Stimulated activated CD8-positive, alpha-beta memory T cell treated with anti-CD3 and anti-CD28 coated beads, Interleukin-2, amount 100 ng/mL, for 1 hour (primary cell): ENCODE results near the gene ADRB2.
"Not testable (repeated sequence)": the region's sequence is repeated elsewhere in the genome, so short reads cannot be mapped to it uniquely, and the experiment has no call there.

Experiments used
- DNase-seq, 2 donors: peaks; one replicate each; pipeline ENCODE4 v3.0.0-alpha.2; 2020; ENCODE audit warnings: low read depth in 2 of 2

The ADRB2 gene

GRCh38 chr5:148826053-148826738 is at the start of gene ADRB2:
TSS of gene ADRB2 (plus strand) at chr5:148826611. CDS start at chr5:148826832, 221 bp downstream.
- DNase-seq = peak; percentile 74 to 77

DNA sequence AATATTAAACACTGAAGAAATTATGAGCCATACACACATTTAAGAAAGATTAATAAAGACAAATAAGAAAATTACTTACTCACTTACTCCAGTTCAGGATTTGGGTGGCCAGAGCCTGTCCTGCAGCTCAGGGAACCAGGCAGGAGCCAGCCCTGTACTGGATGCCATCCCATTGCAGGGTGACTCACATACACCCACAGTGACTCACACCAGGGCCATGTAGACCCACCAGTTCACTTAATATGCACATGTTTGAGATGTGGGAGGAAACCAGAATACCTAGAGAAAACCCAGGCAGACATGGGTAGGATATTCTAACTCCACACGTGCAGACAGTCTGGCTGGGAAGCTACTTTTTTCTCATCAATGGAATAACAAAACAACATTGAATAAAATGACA is 49.6 kb upstream of the ADRB2 start:
- no peak for DNase-seq

- no peak for DNase-seq
Observed at GRCh38 chr5:148778882-148779281, 47.5 kb upstream of the ADRB2 start.

DNA sequence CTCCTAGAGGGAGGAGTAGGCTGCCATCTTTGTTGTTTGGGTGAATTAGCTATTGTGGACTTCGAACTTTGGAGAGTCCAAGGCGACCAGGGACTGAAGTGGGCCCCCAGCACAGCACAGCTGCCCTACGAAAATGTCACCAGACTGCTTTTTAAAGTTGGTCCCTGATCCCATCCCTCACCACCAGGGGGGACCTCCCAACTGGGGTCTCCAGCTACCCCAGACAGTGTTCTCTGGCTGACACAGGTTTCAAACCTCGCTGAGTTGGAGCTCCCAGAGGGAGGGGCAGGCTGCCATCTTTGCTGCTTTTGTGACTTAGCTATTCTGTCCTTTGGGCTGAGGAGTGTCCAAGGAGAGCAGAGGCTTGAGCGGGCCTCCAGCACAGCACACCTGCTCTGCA is 45.7 kb upstream of the ADRB2 start:
- DNase-seq = no peak

DNA sequence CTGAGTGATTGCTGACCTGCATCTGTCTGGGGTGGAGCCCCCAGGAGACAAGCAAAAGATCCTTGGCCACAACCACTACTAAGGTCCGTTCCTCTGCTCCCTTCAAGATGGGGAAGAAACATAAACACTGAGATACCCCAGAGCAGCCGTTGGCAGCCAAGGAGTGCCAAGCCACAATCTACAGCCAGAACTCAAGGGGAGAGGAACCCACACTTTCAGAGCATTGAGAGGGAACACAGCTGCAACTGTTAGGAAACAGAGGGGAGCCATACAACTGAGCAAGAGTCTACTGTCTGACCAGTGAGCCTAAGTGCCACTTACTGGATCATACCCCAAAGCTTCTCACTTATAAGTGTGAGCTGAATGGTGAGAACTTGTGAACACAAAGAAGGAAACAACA is 44.6 kb upstream of the ADRB2 start:
- DNase-seq = no peak

DNA sequence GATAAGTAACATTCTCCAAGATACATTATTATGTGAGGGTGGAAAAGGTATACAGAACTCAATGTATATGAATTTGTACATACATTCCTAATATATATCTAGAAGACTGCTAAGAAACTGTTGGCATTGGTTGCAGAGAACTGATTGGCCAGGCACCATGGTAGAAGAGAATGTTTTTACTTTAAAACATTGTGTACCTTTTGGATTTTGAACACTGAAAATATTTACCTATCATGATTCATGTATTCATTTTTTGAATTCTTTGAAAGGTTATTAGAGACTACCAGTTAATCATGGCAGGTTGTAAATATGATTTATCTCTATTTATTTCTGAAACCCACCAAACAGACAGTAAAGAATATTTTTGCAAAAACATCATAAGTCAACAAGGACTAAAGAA is 41.2 kb upstream of the ADRB2 start:
- no peak for DNase-seq

DNA sequence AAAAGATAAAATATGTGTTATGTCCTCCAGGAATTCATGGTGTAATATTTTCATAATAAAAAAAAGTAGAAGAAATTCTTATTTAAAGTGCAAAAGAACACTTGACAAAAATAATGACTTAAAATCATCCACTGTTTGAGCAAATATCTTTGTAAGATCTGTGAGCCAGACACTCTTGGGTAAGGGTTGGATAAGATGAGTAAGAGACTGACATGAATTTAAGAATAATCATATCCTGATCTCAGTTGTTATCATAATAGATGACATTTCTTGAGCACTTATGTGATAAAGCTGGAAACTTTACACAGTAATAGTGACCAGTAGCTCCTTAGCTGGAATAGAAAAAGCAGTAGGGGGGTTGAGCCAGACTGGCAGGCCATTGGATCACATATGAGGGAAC is 40.0 kb upstream of the ADRB2 start:
- no peak for DNase-seq

DNA sequence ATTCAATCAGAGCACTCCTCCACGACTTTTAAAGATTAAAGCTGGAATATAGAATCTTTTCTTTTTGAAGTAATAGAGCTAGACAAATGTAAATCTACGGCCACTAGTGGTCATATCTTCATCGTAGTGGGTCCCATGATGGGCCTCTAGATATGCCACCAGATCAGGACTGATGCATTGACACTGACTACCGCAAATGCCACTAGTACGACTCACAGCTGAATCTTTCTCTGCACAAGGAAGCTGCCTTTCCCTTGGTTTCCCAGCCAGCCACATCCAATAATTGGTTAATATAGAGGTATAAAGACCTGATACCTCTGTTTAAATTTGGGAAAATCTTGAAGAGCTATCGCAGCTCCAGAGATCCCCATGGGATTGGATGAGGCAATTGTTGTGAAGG is 37.8 kb upstream of the ADRB2 start:
- no peak for DNase-seq

DNA sequence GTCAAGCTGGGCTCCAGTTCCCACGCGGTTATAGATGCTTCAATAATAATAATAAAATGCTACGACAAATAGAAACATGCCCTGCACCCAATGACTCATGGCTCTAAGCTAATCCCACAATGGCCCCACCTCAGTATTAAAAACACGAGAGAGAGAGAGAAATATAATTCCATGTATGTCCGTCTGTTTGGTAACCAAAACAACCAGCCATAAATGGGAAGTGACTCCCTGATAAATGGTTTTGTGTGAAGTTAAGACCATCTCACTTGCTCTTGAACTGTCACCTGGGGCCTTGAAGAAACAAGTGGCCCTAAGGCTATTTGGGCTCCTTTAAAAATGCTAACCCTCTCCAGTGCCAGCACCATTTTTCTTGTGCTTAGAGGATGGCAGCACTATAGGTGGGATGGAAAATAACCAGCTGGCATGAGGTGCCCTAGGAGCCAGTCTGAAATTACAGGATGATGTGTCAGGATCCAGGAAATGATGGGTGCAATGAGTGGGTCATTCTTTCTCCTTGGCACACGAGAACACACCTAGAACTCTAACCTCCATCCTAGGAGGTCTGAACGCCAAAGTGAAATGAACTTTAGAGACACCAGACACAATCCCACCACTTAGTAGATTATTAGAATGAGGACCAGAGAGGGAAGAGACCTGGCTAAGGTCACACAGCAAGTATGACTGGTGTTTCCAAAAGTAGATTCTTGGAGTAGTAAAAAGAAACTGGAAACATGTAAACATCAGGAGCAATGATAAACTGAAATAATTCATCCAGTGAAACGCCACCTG is 35.7 kb upstream of the ADRB2 start:
- DNase-seq = no peak

- DNase-seq = no peak
Observed at GRCh38 chr5:148791334-148791667, 35.1 kb upstream of the ADRB2 start.

DNA sequence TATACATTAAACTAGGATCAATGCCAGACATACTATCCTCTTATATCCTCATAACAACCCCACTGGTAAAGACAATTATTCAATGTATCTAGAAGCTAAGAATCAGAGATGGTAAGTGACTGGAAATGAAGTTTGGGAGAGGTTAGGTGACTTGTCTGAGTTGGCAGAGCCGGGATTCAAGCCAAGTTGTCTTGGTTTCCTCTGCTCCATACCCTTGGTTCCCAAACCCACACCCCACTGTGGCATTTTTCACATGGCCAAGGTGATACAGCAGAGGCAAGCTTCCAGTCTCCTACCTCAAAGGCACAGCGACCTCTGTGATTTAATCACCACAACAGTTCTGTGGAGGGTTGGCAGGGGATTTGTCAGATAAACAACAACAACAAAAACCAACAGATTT is 34.7 kb upstream of the ADRB2 start:
- DNase-seq = no peak

GRCh38 chr5:148792744-148793143 is 33.7 kb upstream of the ADRB2 start:
- DNase-seq = no peak

DNA sequence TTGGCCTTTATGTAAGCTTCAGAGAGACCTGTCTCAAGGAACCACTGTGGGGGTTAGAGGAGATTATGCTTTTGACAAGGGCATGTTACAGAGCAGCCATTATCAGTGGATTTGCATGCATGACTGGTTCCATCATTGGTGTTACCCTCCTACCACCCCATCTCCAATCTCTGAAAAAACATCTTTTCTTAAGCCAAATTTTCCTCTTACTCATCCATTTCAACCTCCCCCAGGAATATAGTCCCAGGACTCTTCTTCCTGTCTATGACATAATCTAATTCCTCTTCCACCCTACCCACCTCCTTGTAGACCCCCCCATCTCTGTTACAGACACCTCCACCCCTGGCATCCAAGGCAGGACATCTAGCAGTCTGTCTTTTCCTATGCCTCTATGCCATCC is 33.1 kb upstream of the ADRB2 start:
- no peak for DNase-seq

GRCh38 chr5:148794275-148794674 is 32.1 kb upstream of the ADRB2 start:
- DNase-seq = no peak

DNA sequence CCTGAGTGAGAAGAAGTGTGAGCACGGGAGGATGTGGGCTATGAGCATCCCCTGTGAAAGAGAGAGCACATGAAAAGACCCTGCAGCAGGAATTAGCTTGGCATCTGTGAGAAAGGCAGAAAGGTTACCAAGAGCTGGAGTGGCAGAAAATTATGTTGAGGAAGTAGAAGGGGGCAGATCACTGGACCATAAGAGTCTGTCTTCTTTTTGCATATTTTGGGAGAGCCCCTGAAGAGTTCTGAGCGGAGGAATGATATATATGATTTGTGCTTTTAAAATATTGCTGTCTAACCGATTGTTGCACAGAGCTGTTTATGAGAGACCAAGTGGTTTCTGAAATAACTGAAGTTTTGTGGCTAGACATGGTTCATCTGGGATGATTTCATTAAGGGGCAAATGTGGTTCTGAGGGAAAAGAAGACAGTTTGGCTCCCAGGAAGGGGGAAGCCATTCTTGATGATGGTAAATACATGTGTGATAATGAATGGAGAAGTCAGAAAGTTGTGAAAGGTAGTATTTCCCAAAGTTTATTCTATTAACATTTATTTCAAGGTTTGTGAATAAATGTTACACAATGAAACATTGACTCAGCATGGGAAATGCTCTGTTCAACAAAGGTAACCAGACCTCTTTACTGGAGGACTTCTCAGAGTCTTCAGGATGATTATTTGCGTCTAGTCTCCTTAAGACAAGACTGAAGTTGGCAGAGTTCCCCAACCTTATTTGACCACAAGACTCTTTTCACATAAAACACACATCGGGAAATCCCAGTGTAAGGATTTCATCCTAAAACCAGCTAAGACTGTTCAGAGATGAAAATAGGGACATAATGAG is 31.5 kb upstream of the ADRB2 start:
- DNase-seq = no peak

DNA sequence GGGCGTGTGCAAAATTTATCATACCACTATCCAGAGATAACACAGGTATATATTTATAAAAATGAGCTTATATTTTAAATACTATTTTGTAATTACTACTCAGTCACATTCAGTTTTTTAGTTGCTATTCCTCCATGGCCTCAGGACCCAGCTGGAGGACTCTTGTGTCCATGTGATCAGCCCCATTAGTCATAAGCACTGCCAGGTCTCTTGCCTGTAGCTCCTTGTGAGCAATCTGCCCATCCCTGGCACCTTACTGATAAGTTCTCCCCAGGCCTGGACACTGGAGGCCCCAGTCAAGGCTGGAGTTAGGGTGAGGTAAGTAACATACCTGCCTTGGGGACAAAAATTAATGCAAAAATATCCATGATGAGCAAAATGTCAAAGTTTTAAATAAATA is 29.5 kb upstream of the ADRB2 start:
- no peak for DNase-seq

DNA sequence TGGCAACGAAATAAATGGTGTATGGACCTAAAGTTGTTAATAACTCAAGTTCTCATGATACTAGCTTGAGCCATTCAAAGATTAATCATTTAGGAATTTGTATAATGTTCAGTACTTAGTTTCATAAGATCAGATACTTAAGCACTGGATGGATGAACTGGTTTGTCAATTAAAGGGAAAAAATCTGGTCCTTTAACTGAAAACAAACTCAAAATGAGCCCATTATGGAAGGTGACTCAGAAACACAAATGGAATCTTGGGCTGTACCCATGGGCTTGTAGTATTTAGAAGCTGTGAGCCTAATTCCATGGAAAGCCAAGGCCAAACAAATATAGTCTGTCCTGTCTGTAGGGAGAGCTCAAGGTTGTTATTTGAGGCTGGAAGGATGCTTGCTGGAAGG is 27.6 kb upstream of the ADRB2 start:
- no peak for DNase-seq

- DNase-seq = no peak
Observed at GRCh38 chr5:148799737-148800527, 26.5 kb upstream of the ADRB2 start.

DNA sequence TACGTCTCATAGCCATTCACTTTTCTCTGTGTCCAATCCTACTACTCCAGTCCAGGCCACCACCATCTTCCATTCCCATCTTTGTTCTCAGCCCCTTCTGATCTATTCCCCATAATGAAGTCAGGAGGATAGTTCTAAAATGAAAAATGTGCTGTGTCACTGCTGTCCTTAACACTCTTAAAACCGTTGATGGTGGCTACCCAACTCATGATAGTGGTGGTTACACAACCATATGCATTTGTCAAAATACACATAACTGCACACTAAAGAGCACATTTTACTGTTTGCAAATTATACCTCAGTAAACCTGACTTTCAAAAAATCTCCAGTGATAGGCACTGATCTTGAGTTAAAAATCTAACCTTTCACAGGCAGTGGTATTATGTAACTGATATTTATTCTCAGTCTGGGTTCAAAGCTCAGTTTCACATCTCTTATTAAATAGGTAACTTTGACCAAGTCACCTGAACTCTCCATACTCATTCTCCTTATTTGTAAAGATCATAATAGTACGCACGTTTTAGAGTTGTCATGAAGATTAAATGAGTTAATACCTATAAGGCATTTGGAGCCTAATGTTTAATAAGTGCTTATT is 24.6 kb upstream of the ADRB2 start:
- DNase-seq = no peak

- not testable (repeated sequence) for DNase-seq
Observed at GRCh38 chr5:148803451-148803850, 23.0 kb upstream of the ADRB2 start.

DNA sequence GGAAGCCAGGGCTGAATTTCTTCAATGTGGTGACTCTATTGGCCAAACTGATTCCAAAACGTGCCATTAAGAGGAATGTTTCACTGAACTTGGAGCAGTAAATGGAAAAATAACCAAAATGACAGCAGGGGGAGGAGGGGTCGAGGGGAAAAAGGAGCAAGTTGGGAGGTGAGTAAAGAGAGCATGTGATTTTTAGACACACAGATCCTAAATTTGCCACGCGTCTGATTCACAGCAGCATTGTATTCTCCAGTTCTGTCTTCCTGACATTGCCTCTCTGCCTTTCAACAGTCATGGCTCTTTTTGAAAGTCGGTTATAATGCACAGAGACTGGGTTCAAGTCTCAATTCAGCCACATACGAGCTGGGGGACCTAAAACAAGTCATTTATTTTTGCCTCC is 22.0 kb upstream of the ADRB2 start:
- DNase-seq = no peak
